Trophoblast cell (in vitro differentiated cells and primary cell): ENCODE data around the gene TRAPPC1.

ENCODE experiments used
- DNase-seq, 2 donors: peaks; one replicate each; pipeline ENCODE4 v3.0.0-alpha.2; 2016
- H2AFZ ChIP-seq: 2 replicates; pipeline ENCODE4 v1.6.1; 2013; ENCODE audit warnings: low read length, moderate library complexity, mild to moderate bottlenecking; ENCODE audit not compliant: insufficient read depth, poor library complexity
- H2AK5ac ChIP-seq: 2 replicates; pipeline ENCODE4 v1.6.1; 2013; ENCODE audit warnings: mild to moderate bottlenecking, low read length
- H2BK120ac ChIP-seq: 2 replicates; pipeline ENCODE4 v1.6.1; 2013; ENCODE audit warnings: low read length, mild to moderate bottlenecking, moderate library complexity; ENCODE audit not compliant: insufficient read depth, poor library complexity
- H2BK12ac ChIP-seq: 2 replicates; pipeline ENCODE4 v1.6.1; 2013; ENCODE audit warnings: mild to moderate bottlenecking, low read length, moderate library complexity
- H2BK5ac ChIP-seq: 2 replicates; pipeline ENCODE4 v1.6.1; 2013; ENCODE audit warnings: low read length, low read depth, moderate library complexity, mild to moderate bottlenecking; ENCODE audit not compliant: poor library complexity
- H3K14ac ChIP-seq: 2 replicates; pipeline ENCODE4 v1.6.1; 2013; ENCODE audit warnings: mild to moderate bottlenecking, low read length
- H3K18ac ChIP-seq: 2 replicates; pipeline ENCODE4 v1.6.1; 2013; ENCODE audit warnings: mild to moderate bottlenecking, low read length
- H3K23ac ChIP-seq: 2 replicates; pipeline ENCODE4 v1.6.1; 2013; ENCODE audit warnings: low read length
- H3K27ac ChIP-seq: 2 replicates; pipeline ENCODE4 v1.5.1; 2013; ENCODE audit warnings: low read depth, mild to moderate bottlenecking, inconsistent platforms, low read length, moderate library complexity
- H3K27me3 ChIP-seq: 2 replicates; pipeline ENCODE4 v1.6.1; 2013; ENCODE audit warnings: inconsistent platforms, mild to moderate bottlenecking, low read length, moderate library complexity; ENCODE audit not compliant: insufficient read depth
- H3K36me3 ChIP-seq, 2 experiments: 1 replicate in 1 of 2; 2 replicates in 1 of 2; pipeline ENCODE4 v1.6.1; 2013; ENCODE audit warnings: low read length in 2 of 2, mild to moderate bottlenecking in 2 of 2, moderate library complexity in 1 of 2; ENCODE audit not compliant: insufficient read depth in 2 of 2, control insufficient read depth in 1 of 2
- H3K4ac ChIP-seq: 2 replicates; pipeline ENCODE4 v1.6.1; 2013; ENCODE audit warnings: low read depth, mild to moderate bottlenecking, low read length, moderate library complexity
- H3K4me1 ChIP-seq, 2 experiments: 1 replicate in 1 of 2; 2 replicates in 1 of 2; pipeline ENCODE4 v1.6.1; 2013; ENCODE audit warnings: low read length in 2 of 2, mild to moderate bottlenecking in 2 of 2, moderate library complexity in 1 of 2; ENCODE audit not compliant: insufficient read depth in 2 of 2, control insufficient read depth in 1 of 2
- H3K4me2 ChIP-seq: 2 replicates; pipeline ENCODE4 v1.6.1; 2013; ENCODE audit warnings: inconsistent platforms, mild to moderate bottlenecking, low read length, moderate library complexity
- H3K4me3 ChIP-seq: 2 replicates; pipeline ENCODE4 v1.5.1; 2013; ENCODE audit warnings: mild to moderate bottlenecking, low read depth, low read length, inconsistent platforms
- H3K79me1 ChIP-seq: one replicate; pipeline ENCODE4 v1.6.1; 2013; ENCODE audit warnings: low read length
- H3K79me2 ChIP-seq: 2 replicates; pipeline ENCODE4 v1.6.1; 2013; ENCODE audit warnings: low read length, mild to moderate bottlenecking; ENCODE audit not compliant: control insufficient read depth, insufficient read depth, poor library complexity
- H3K9ac ChIP-seq: 2 replicates; pipeline ENCODE4 v1.6.1; 2013; ENCODE audit warnings: mild to moderate bottlenecking, low read length
- H3K9me3 ChIP-seq: 2 replicates; pipeline ENCODE4 v1.6.1; 2013; ENCODE audit warnings: low read depth, mild to moderate bottlenecking, control low read depth, inconsistent platforms, low read length; ENCODE audit not compliant: insufficient read depth
- H4K12ac ChIP-seq: 2 replicates; pipeline ENCODE4 v1.6.1; 2013; ENCODE audit warnings: low read depth, mild to moderate bottlenecking, low read length, moderate library complexity
- H4K8ac ChIP-seq: 2 replicates; pipeline ENCODE4 v1.6.1; 2013; ENCODE audit warnings: low read depth, mild to moderate bottlenecking, low read length, moderate library complexity
- H4K91ac ChIP-seq: one replicate; pipeline ENCODE4 v1.6.1; 2013; ENCODE audit warnings: low read depth, mild to moderate bottlenecking, low read length, moderate library complexity
- WGBS: extraction: QIAGEN DNeasy Blood & Tissue Kit; methylation state at CpG from one replicate; pipeline ENCODE4 v1.1.7; 2013; ENCODE audit warnings: missing lambda C conversion rate; ENCODE audit not compliant: insufficient read length, insufficient coverage; ENCODE audit errors: extremely low coverage; 5-methylcytosine and 5-hydroxymethylcytosine counted together

Gene TRAPPC1

DNA sequence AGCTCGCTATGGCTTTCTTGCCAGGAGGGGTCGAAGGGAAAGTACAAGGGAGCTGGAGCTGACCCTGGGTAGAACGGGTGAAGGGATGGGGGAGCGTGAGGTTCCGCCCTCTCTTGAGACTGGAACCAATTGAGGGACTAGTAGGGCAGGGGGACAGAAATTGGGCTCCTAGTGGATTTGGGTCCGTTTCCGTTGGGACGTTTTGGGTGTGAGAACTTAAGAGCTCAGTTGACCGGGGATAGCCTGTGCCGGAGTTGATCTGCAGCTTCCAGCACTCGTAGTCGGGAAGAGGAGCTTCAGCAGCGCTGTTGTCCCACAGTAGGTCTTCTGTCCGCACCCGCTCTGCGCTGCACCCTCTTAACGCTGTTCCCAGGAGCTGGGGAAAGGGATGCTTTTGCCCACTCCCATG, 741 bp upstream of the TRAPPC1 start:
- Histone ChIP-seq H3K4me1 (peaks cover 10 to 13% of the 10 kb centered on the region in 2 experiments), H3K9me3 (peaks cover 4% of the 10 kb centered on the region), H3K36me3 (peaks cover 17 to 21% of the 10 kb centered on the region in 2 experiments), H4K91ac (peak overlapping the region; percentile 91), H3K23ac (no peak overlapping the region), H3K18ac (peak overlapping the region; percentile 98), H3K4me3 (peak overlapping the region; percentile 91), H3K27me3 (peaks cover 8% of the 10 kb centered on the region), H2BK120ac (peak overlapping the region; percentile 70), H3K9ac (peak overlapping the region; percentile 88), H3K27ac (no peak overlapping the region), H3K4ac (peak overlapping the region; percentile 84), H3K14ac (peak overlapping the region; percentile 96), H2AK5ac (peak overlapping the region; percentile 87), H3K79me1 (peaks cover 9% of the 10 kb centered on the region), H3K4me2 (peak overlapping the region; percentile 68), H2BK5ac (peak overlapping the region; percentile 65), H4K12ac (peak overlapping the region; percentile 88), H3K79me2 (peaks cover 7% of the 10 kb centered on the region), H2AFZ (peak overlapping the region; percentile 97), H2BK12ac (no peak overlapping the region), H4K8ac (peak overlapping the region; percentile 95)
- DNase-seq: peak; percentile 7 to 19
- no CpG with 5 or more reads among the region's 17 CpGs for WGBS

GRCh38 chr17:7930841-7931631, 710 bp downstream of the TRAPPC1 start:
- Histone ChIP-seq H2BK5ac (no peak overlapping the region), H4K8ac (peak overlapping the region; percentile 88), H3K27me3 (peaks cover 12% of the 10 kb centered on the region), H3K27ac (no peak overlapping the region), H2AFZ (peak overlapping the region; percentile 41), H3K4me3 (peak overlapping the region; percentile 92), H3K4me1 (peaks cover 10 to 13% of the 10 kb centered on the region in 2 experiments), H3K23ac (no peak overlapping the region), H3K9me3 (peaks cover 4% of the 10 kb centered on the region), H2AK5ac (peak overlapping the region; percentile 30), H3K4ac (no peak overlapping the region), H4K91ac (peak overlapping the region; percentile 71), H2BK12ac (no peak overlapping the region), H3K36me3 (peaks cover 8 to 11% of the 10 kb centered on the region in 2 experiments), H2BK120ac (no peak overlapping the region), H3K18ac (no peak overlapping the region), H3K9ac (peak overlapping the region; percentile 80), H3K79me1 (peaks cover 9% of the 10 kb centered on the region), H4K12ac (no peak overlapping the region), H3K4me2 (peak overlapping the region; percentile 69), H3K14ac (no peak overlapping the region), H3K79me2 (peaks cover 7% of the 10 kb centered on the region)
- no CpG with 5 or more reads among the region's 20 CpGs for WGBS
- no peak for DNase-seq

- H3K79me1 ChIP-seq: peaks cover 9% of the 10 kb centered on the region
- no peak within 1 kb of the TSS for H3K9ac ChIP-seq
- H4K12ac ChIP-seq: no peak within 1 kb of the TSS
- H3K14ac ChIP-seq: no peak within 1 kb of the TSS
- peaks cover 12% of the 10 kb centered on the region for H3K27me3 ChIP-seq
- H3K36me3 ChIP-seq: peaks cover 4 to 5% of the 10 kb centered on the region in 2 experiments
- no peak within 1 kb of the TSS for H3K4ac ChIP-seq
- H2BK120ac ChIP-seq: no peak within 1 kb of the TSS
- WGBS: no CpG with 5 or more reads among the region's 67 CpGs
- peaks cover 4% of the 10 kb centered on the region for H3K9me3 ChIP-seq
- DNase-seq: peak; percentile 38 to 63
- H2BK5ac ChIP-seq: no peak within 1 kb of the TSS
- peaks cover 10 to 13% of the 10 kb centered on the region in 2 experiments for H3K4me1 ChIP-seq
- no peak within 1 kb of the TSS for H2AK5ac ChIP-seq
- no peak within 1 kb of the TSS for H3K23ac ChIP-seq
- H4K91ac ChIP-seq: no peak within 1 kb of the TSS
- H2BK12ac ChIP-seq: no peak within 1 kb of the TSS
- H4K8ac ChIP-seq: no peak within 1 kb of the TSS
- no peak within 1 kb of the TSS for H3K18ac ChIP-seq
- H3K79me2 ChIP-seq: peaks cover 7% of the 10 kb centered on the region
- peak within 1 kb of the TSS; percentile 65 for H3K4me2 ChIP-seq
- H2AFZ ChIP-seq: no peak within 1 kb of the TSS
- peak within 1 kb of the TSS; percentile 47 for H3K4me3 ChIP-seq
- no peak within 1 kb of the TSS for H3K27ac ChIP-seq
Measured at GRCh38 chr17:7929158-7930023, 2.4 kb downstream of the TRAPPC1 start, which contains the start of gene KCNAB3. KCNAB3 (minus strand) TSS chr17:7929856; CDS start chr17:7929435, 421 bp downstream.

DNA sequence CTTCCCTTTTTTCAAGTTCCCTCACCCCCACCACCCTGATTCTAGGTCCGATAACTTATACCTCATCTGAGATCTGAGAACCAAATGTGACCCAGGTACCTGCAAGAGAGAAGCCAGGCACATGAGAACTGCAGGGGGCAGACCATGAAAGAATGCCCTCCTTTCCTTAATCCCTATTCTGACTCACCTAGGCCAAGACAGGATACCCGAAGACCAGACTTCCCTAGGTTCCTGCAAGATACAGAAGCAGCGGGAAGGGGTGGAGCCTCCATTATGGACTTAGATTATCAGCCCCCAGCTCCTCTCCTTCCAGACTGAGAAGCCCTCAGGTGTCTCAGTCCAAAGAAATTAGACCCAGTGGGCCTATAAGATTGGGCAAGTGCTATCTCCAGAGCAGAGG, 4.2 kb downstream of the TRAPPC1 start:
- Histone ChIP-seq H4K91ac (no peak overlapping the region), H3K18ac (no peak overlapping the region), H3K79me2 (peaks cover 5% of the 10 kb centered on the region), H3K9ac (no peak overlapping the region), H3K27ac (no peak overlapping the region), H3K23ac (no peak overlapping the region), H3K4ac (no peak overlapping the region), H3K4me2 (no peak overlapping the region), H3K27me3 (peaks cover 12% of the 10 kb centered on the region), H4K8ac (no peak overlapping the region), H2BK5ac (no peak overlapping the region), H3K79me1 (peaks cover 10% of the 10 kb centered on the region), H2BK12ac (no peak overlapping the region), H2AFZ (no peak overlapping the region), H3K4me3 (no peak overlapping the region), H3K4me1 (peaks cover 6 to 10% of the 10 kb centered on the region in 2 experiments), H3K14ac (no peak overlapping the region), H3K9me3 (peaks cover 4% of the 10 kb centered on the region), H3K36me3 (peaks cover 3 to 4% of the 10 kb centered on the region in 2 experiments), H2AK5ac (no peak overlapping the region), H2BK120ac (no peak overlapping the region), H4K12ac (no peak overlapping the region)
- DNase-seq: no peak
- no CpG with 5 or more reads among the region's 3 CpGs for WGBS
